GM20431 (cell line): ENCODE data around the gene TUBGCP6.
"Not testable (repeated sequence)": the region's sequence is repeated elsewhere in the genome, so short reads cannot be mapped to it uniquely, and the experiment has no call there.

Experiments used
- in situ Hi-C: fragments of 300-500 bp; cut with MseI, MboI; formaldehyde crosslinking; loops from one replicate; pipeline ENCODE4 v1.15.0; 2020; ENCODE audit warnings: low sequenced_read_pairs; ENCODE audit not compliant: unreplicated experiment

The TUBGCP6 gene

DNA sequence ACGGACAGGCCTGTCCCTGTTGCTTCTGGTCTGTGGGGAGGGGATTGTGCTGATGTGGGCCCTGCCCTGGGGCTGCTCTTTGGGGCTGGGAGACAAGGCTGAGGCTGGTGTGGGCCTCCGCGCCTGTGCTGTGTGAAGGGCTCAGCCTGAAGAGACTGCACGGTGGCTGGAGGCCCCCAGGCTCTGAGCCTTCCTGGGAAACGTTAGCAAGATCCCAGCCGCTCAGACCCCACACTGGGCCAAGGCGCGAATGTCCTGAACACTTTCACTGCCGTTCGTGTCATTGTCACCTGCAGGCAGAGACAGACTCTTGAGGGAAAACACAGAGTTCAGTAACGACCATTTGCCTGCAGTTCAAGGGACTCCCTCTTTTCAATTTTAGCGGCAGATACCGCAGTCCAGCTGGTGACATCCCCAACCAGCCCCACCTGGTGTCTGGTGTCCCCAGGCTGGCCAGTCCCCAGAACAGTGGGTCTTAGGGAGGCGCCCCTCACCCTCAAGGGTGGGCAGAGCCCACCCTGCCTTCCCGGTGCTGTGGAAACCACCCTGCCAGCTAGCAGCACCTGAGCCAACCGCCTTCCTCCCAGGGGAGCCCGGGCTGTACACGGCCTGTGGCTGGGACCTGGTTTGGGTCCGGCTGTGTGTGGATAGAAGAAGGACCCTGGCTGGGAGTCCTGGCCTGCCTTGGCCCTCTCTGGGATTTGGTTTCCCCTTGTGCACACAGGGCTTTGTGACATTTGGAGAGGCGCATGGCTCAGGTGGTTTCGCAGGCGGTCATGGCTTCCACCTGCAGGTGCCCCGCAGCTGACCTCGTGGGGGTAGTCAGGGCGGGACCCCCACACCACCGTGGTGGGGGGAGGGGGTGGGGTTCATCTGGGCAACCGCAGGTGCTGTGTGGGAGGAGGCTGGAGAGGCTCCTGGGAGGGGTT is 68.6 kb downstream of the TUBGCP6 start:
- in situ Hi-C loops = no loop called here

- in situ Hi-C loops = no loop called here
Measured at GRCh38 chr22:50175191-50175461, 69.7 kb downstream of the TUBGCP6 start.

DNA sequence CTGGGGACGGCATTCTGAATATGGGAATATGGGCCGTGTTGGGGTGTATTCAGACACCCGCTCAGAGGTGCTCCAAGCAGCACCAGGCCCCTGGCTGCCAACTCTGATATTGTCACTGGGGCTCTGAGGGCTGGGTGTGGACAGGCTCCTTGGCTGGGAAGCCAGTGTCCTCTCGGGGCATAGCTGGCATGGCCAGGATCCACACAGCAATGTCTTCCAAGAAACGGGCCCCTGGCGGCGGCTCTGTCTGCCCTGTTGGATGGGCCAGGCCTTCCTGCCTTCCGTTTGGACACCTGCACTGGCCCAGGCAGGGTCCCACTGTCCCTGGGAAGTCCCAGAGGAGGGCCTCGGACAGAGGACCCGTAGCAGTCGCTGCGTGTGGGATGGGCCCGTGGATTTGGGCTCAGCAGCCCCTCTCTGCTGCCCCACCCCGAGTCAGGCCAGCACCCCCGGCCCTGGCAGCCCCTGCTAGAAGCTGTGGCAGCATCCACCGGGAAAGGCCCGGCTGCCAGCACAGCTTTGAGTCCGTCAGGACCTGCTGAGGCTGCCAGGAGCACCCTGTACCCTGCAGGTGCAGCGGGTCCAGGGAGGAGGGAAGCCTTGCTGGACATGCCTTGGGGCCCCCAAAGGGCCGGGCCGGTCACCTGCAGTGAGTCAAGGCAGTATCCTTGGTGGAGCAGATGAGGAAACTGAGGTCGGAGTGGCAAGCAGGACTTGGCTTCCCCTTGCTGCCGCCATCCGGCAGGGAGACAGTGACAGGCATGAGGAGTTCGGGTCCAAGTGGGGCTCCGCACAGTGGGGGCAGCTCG is 70.2 kb downstream of the TUBGCP6 start:
- in situ Hi-C loops = no loop called here

- in situ Hi-C loops = no loop called here
Measured at GRCh38 chr22:50173983-50174355, 70.9 kb downstream of the TUBGCP6 start.

GRCh38 chr22:50173311-50173982 is 71.4 kb downstream of the TUBGCP6 start:
- in situ Hi-C loops = no loop called here

- in situ Hi-C loops = no loop called here
Measured at GRCh38 chr22:50171965-50172421, 72.8 kb downstream of the TUBGCP6 start.

GRCh38 chr22:50171319-50171964 is 73.4 kb downstream of the TUBGCP6 start:
- in situ Hi-C loops = no loop called here

- in situ Hi-C loops = no loop called here
Measured at GRCh38 chr22:50170453-50171318, 74.1 kb downstream of the TUBGCP6 start, which contains the start of gene PANX2. PANX2 (plus strand) TSS chr22:50170731; CDS start chr22:50170731, 0 bp downstream.

GRCh38 chr22:50169774-50170341 is 75.0 kb downstream of the TUBGCP6 start:
- in situ Hi-C loops = no loop called here

DNA sequence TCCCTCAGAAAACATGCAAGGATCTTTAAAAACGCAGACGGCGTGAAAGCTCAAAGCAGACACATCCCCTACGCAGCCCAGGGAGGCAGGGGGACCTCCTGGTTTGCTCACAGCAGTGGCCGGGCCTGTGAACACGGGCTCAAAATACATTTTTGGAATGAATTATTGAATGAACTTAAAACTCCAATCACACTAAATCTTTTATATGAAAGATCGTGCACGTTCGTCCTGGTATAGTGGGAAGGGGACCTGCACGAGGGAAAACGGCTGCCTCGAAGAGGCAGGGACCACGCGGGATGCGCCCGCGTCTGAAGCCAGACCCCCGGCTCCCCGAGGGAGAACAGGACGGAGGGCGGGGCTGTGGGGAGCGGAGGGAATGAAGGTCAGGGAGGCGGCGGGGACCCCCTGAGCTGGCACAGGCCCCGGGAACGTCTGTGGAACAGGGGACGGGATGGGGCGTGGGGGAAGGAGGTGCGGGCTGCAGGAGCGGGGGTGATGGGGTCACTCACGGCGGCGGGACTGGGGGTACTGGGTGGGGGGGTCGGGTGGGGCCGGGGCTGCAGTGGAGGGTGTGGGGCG is 75.6 kb downstream of the TUBGCP6 start:
- in situ Hi-C loops = no loop called here

- in situ Hi-C loops = not testable (repeated sequence)
Measured at GRCh38 chr22:50168490-50169180, 76.2 kb downstream of the TUBGCP6 start.

DNA sequence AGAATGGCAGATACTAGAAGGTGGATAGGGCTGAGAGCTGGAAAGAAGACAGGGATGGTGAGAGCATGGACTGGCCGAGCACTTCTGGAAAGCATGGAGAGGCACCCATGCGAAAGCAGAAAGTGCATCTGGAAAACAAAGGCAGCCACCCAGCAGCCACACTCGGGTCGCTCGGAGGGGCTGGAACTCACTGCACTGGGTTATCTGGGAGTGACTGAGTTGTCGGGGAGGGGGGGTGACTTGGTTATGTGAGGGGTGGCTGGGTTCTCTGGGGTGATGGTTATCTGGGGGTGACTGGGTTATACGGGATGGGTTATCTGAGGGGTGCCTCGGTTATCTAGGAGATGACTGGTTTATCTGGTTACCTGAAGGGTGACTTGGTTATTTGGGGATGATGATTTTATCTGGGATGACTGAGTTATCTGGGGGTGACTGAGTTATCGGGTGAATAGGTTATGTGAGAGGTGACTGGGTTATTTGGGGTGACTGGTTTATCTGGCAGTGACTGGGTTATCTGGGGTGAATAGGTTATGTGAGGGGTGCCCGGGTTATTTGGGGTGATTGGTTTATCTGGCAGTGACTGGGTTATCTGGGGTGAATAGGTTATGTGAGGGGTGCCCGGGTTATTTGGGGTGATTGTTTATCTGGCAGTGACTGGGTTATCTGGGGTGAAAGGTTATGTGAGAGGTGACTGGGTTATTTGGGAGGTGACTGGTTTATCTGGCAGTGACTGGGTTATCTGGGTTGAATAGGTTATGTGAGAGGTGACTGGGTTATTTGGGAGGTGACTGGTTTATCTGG is 76.9 kb downstream of the TUBGCP6 start:
- in situ Hi-C loops = no loop called here
